ENCODE measurements around the gene PYCARD. TPM values are rescaled to one million over a fixed set of nuclear protein-coding genes. Genes with fewer than 3 reads are reported as not detected.

PYCARD gene
- total RNA-seq, 1 donor from 2014 or later = 4.6 TPM

- Mint-ChIP-seq H3K4me3 (ENCODE audit: low read depth) (no peak overlapping the region), H3K4me1 (ENCODE audit: low read depth) (peaks cover 8% of the 10 kb centered on the region), H3K36me3 (ENCODE audit: insufficient read depth) (no peaks in the 10 kb centered on the region), H3K9me3 (ENCODE audit: low read depth) (no peaks in the 10 kb centered on the region), H3K27ac (no peak overlapping the region), H3K27me3 (peaks cover 58% of the 10 kb centered on the region)
- no peak for TF ChIP-seq CTCF (IDR thresholded peaks at IDR 0.05; ENCODE audit: unreplicated experiment)
- DNase-seq (ENCODE audit: low spot score, unreplicated experiment) = no peak
Observed at GRCh38 chr16:31219154-31219741, 16.7 kb upstream of the PYCARD start.

GRCh38 chr16:31217136-31217530, 14.6 kb upstream of the PYCARD start:
- Mint-ChIP-seq H3K9me3 (ENCODE audit: low read depth) (no peaks in the 10 kb centered on the region), H3K4me1 (ENCODE audit: low read depth) (peaks cover 8% of the 10 kb centered on the region), H3K4me3 (ENCODE audit: low read depth) (peak overlapping the region; percentile 19), H3K27ac (no peak overlapping the region), H3K27me3 (peaks cover 72% of the 10 kb centered on the region), H3K36me3 (ENCODE audit: insufficient read depth) (no peaks in the 10 kb centered on the region)
- TF ChIP-seq CTCF (IDR thresholded peaks at IDR 0.05; ENCODE audit: unreplicated experiment) = no peak
- DNase-seq (ENCODE audit: low spot score, unreplicated experiment) = no peak

- H3K27ac Mint-ChIP-seq = no peak within 1 kb of the TSS
- peaks cover 13% of the 10 kb centered on the region for H3K4me1 Mint-ChIP-seq (ENCODE audit: low read depth)
- no peaks in the 10 kb centered on the region for H3K36me3 Mint-ChIP-seq (ENCODE audit: insufficient read depth)
- H3K9me3 Mint-ChIP-seq (ENCODE audit: low read depth) = no peaks in the 10 kb centered on the region
- DNase-seq (ENCODE audit: low spot score, unreplicated experiment) = no peak
- no peak for TF ChIP-seq CTCF (IDR thresholded peaks at IDR 0.05; ENCODE audit: unreplicated experiment)
- H3K4me3 Mint-ChIP-seq (ENCODE audit: low read depth) = peak within 1 kb of the TSS; percentile 31
- H3K27me3 Mint-ChIP-seq = peaks cover 72% of the 10 kb centered on the region
Observed at GRCh38 chr16:31216422-31217135, 14.0 kb upstream of the PYCARD start, which contains the start of gene PYDC1. TSS of gene PYDC1 (minus strand) at chr16:31217135. CDS start at chr16:31217028, 107 bp downstream.

- H3K27me3 Mint-ChIP-seq = peaks cover 61% of the 10 kb centered on the region
- no peak for TF ChIP-seq CTCF (IDR thresholded peaks at IDR 0.05; ENCODE audit: unreplicated experiment)
- H3K4me1 Mint-ChIP-seq (ENCODE audit: low read depth) = peaks cover 14% of the 10 kb centered on the region
- peak overlapping the region; percentile 57 for H3K4me3 Mint-ChIP-seq (ENCODE audit: low read depth)
- no peak overlapping the region for H3K27ac Mint-ChIP-seq
- DNase-seq (ENCODE audit: low spot score, unreplicated experiment) = peak; percentile 39
- no peaks in the 10 kb centered on the region for H3K36me3 Mint-ChIP-seq (ENCODE audit: insufficient read depth)
- H3K9me3 Mint-ChIP-seq (ENCODE audit: low read depth) = no peaks in the 10 kb centered on the region
Observed at GRCh38 chr16:31215287-31216162, 13.0 kb upstream of the PYCARD start.

- DNase-seq (ENCODE audit: low spot score, unreplicated experiment) = no peak
- Mint-ChIP-seq H3K9me3 (ENCODE audit: low read depth) (no peaks in the 10 kb centered on the region), H3K4me1 (ENCODE audit: low read depth) (peaks cover 14% of the 10 kb centered on the region), H3K4me3 (ENCODE audit: low read depth) (peak overlapping the region; percentile 57), H3K27me3 (peaks cover 66% of the 10 kb centered on the region), H3K36me3 (ENCODE audit: insufficient read depth) (no peaks in the 10 kb centered on the region), H3K27ac (no peak overlapping the region)
- peak; percentile 8 for TF ChIP-seq CTCF (IDR thresholded peaks at IDR 0.05; ENCODE audit: unreplicated experiment)
Observed at GRCh38 chr16:31214708-31215286, 12.2 kb upstream of the PYCARD start.
